Fibroblast of the aortic adventitia (primary cell): ENCODE measurements around the gene ZBED1. TPM values are rescaled to one million over a fixed set of nuclear protein-coding genes. Genes with fewer than 3 reads are reported as not detected.

ENCODE experiments used
- DNase-seq: peaks from one replicate; pipeline ENCODE4 v3.0.0-alpha.2; 2010; ENCODE audit warnings: low read depth
- H3K4me3 ChIP-seq: 2 replicates; pipeline ENCODE4 v1.5.1; 2011; ENCODE audit warnings: low read depth, mild to moderate bottlenecking, control low read depth, low read length, moderate library complexity
- total RNA-seq: library from RNA; depleted of rRNA; stranded (reverse); fragments of >200 nt; gene quantifications from 2 replicates; pipeline ENCODE4 v1.2.3, GENCODE V29; 2012; ENCODE audit warnings: low replicate concordance
- TF ChIP-seq, protein P1 (sequence below): IDR thresholded peaks from 2 replicates; pipeline ENCODE4 v1.5.1; 2011; ENCODE audit warnings: mild to moderate bottlenecking, low read length, control low read depth, inconsistent platforms; ENCODE audit not compliant: insufficient read depth

The ZBED1 gene
- total RNA-seq, 1 donor: 25.3 TPM

DNA sequence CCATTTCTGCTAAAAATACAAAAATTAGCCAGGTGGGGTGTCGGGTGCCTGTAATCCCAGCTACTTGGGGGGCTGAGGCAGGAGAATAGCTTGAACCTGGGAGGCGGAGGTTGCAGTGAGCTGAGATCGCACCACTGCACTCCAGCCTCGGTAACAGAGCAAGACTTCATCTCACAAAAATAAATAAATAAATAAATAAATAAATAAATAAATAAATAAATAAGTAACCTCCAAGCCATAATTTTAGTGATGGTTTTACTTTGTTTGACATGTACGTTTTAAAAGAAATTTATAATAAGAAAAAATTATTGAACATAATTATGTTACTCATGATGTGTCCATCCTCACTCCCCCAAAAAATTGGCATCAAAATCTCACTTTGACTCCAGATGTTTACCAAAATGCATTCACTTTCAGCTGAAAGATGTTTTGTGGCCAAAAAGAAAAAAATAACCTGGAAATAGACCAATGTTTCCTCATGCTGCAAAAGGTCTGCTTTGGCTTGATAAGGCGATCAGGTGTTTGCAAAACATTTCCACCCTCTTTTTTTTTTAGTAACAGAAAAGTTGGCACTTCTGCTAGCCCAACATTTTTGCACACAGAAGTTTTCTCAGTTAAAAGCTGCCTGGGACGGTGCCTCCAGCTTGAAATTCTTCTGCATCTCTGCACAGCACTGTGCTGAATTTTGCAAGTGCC, 42.2 kb upstream of the ZBED1 start:
- TF ChIP-seq, protein P1, sequence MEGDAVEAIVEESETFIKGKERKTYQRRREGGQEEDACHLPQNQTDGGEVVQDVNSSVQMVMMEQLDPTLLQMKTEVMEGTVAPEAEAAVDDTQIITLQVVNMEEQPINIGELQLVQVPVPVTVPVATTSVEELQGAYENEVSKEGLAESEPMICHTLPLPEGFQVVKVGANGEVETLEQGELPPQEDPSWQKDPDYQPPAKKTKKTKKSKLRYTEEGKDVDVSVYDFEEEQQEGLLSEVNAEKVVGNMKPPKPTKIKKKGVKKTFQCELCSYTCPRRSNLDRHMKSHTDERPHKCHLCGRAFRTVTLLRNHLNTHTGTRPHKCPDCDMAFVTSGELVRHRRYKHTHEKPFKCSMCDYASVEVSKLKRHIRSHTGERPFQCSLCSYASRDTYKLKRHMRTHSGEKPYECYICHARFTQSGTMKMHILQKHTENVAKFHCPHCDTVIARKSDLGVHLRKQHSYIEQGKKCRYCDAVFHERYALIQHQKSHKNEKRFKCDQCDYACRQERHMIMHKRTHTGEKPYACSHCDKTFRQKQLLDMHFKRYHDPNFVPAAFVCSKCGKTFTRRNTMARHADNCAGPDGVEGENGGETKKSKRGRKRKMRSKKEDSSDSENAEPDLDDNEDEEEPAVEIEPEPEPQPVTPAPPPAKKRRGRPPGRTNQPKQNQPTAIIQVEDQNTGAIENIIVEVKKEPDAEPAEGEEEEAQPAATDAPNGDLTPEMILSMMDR: no peak
- no peak for DNase-seq
- H3K4me3 ChIP-seq: no peak overlapping the region

GRCh38 chrX:2541603-2542002, 40.8 kb upstream of the ZBED1 start:
- DNase-seq: no peak
- H3K4me3 ChIP-seq: no peak overlapping the region
- TF ChIP-seq, protein P1: no peak

GRCh38 chrX:2540426-2540947, 39.7 kb upstream of the ZBED1 start:
- no peak overlapping the region for H3K4me3 ChIP-seq
- TF ChIP-seq, protein P1: no peak
- DNase-seq: no peak

GRCh38 chrX:2539586-2539985, 38.8 kb upstream of the ZBED1 start:
- TF ChIP-seq, protein P1: no peak
- no peak overlapping the region for H3K4me3 ChIP-seq
- DNase-seq: no peak

DNA sequence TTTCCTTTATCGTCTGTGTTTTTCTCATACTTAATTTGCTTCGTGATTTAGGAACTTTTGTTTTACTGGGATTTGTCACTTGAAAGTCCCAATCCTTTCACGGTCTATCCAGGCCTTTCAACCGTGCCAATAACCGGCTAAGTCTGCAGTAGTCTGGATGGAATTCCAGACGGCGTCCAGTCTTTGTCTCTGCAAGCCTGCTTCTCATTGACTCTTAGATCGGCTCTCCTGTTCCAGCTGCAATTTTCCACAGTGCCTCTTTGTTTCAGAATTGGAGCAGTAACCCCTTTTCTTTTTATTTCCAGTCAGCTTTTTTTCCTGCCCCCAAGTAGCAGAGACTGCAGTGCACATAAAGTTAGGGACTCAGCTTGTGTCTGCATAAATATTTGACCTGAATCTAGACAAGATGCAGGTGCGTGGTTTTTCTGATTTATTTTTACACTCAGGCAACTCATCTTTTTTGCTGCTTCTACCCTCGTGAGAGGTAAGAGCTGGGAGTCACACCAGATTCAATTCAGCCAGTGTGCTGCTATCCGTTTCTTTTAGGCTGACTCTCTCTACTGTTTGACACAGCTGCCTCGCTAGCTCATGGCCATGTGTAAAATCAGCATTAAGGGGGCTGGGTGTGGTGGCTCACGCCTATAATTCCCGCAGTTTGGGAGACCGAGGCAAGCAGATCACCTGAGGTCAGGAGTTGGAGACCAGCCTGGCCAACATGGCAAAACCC, 37.4 kb upstream of the ZBED1 start:
- TF ChIP-seq, protein P1: no peak
- H3K4me3 ChIP-seq: no peak overlapping the region
- peak; percentile 5 for DNase-seq

GRCh38 chrX:2536974-2537373, 36.2 kb upstream of the ZBED1 start:
- TF ChIP-seq, protein P1: no peak
- H3K4me3 ChIP-seq: no peak overlapping the region
- no peak for DNase-seq
